Skeletal muscle satellite cell (primary cell): ENCODE measurements around the gene LRFN2.

ENCODE experiments used
- H3K27me3 ChIP-seq: 2 replicates; pipeline ENCODE4 v1.7.0; 2013; ENCODE audit warnings: low read length; ENCODE audit not compliant: control insufficient read depth, insufficient read depth
- H3K36me3 ChIP-seq: 2 replicates; pipeline ENCODE4 v1.7.0; 2013; ENCODE audit warnings: mild to moderate bottlenecking, control low read depth, low read length; ENCODE audit not compliant: insufficient read depth
- H3K4me1 ChIP-seq: 2 replicates; pipeline ENCODE4 v1.7.0; 2013; ENCODE audit warnings: low read length; ENCODE audit not compliant: control insufficient read depth, insufficient read depth
- H3K4me2 ChIP-seq: 2 replicates; pipeline ENCODE4 v1.7.0; 2013; ENCODE audit warnings: mild to moderate bottlenecking, low read length
- H3K4me3 ChIP-seq: 2 replicates; pipeline ENCODE4 v1.7.0; 2013; ENCODE audit warnings: low read length
- H3K9ac ChIP-seq: 2 replicates; pipeline ENCODE4 v1.7.0; 2013; ENCODE audit warnings: mild to moderate bottlenecking, low read depth, low read length, moderate library complexity
- H3K9me3 ChIP-seq: replicated peaks from 2 replicates; pipeline ENCODE4 v1.7.0; 2013; ENCODE audit warnings: mild to moderate bottlenecking, control low read depth, low read length

Gene LRFN2

GRCh38 chr6:40442591-40442990 is 144.6 kb downstream of the LRFN2 start:
- Histone ChIP-seq H3K36me3 (no peaks in the 10 kb centered on the region), H3K4me3 (no peak overlapping the region), H3K27me3 (no peaks in the 10 kb centered on the region), H3K9ac (no peak overlapping the region), H3K4me2 (no peak overlapping the region), H3K4me1 (no peaks in the 10 kb centered on the region), H3K9me3 (no peaks in the 10 kb centered on the region)

GRCh38 chr6:40441150-40441549 is 146.0 kb downstream of the LRFN2 start:
- Histone ChIP-seq H3K4me2 (no peak overlapping the region), H3K9me3 (no peaks in the 10 kb centered on the region), H3K9ac (no peak overlapping the region), H3K27me3 (no peaks in the 10 kb centered on the region), H3K36me3 (no peaks in the 10 kb centered on the region), H3K4me1 (no peaks in the 10 kb centered on the region), H3K4me3 (no peak overlapping the region)

GRCh38 chr6:40440053-40440452 is 147.1 kb downstream of the LRFN2 start:
- Histone ChIP-seq H3K9ac (no peak overlapping the region), H3K4me2 (no peak overlapping the region), H3K36me3 (no peaks in the 10 kb centered on the region), H3K4me1 (no peaks in the 10 kb centered on the region), H3K4me3 (no peak overlapping the region), H3K9me3 (no peaks in the 10 kb centered on the region), H3K27me3 (no peaks in the 10 kb centered on the region)

GRCh38 chr6:40439026-40439800 is 148.0 kb downstream of the LRFN2 start:
- H3K4me1 ChIP-seq, result no peaks in the 10 kb centered on the region
- no peaks in the 10 kb centered on the region for H3K9me3 ChIP-seq
- H3K36me3 ChIP-seq, result no peaks in the 10 kb centered on the region
- no peaks in the 10 kb centered on the region for H3K27me3 ChIP-seq
- no peak overlapping the region for H3K4me3 ChIP-seq
- H3K4me2 ChIP-seq, result no peak overlapping the region
- H3K9ac ChIP-seq, result no peak overlapping the region

- no peak overlapping the region for H3K4me3 ChIP-seq
- no peak overlapping the region for H3K4me2 ChIP-seq
- H3K9me3 ChIP-seq, result no peaks in the 10 kb centered on the region
- H3K9ac ChIP-seq, result no peak overlapping the region
- no peaks in the 10 kb centered on the region for H3K36me3 ChIP-seq
- no peaks in the 10 kb centered on the region for H3K4me1 ChIP-seq
- H3K27me3 ChIP-seq, result no peaks in the 10 kb centered on the region
Measured at GRCh38 chr6:40438246-40438887, 148.8 kb downstream of the LRFN2 start.

- Histone ChIP-seq H3K27me3 (no peaks in the 10 kb centered on the region), H3K4me3 (no peak overlapping the region), H3K4me2 (no peak overlapping the region), H3K9me3 (no peaks in the 10 kb centered on the region), H3K4me1 (no peaks in the 10 kb centered on the region), H3K9ac (no peak overlapping the region), H3K36me3 (no peaks in the 10 kb centered on the region)
Measured at GRCh38 chr6:40437631-40438030, 149.5 kb downstream of the LRFN2 start.

GRCh38 chr6:40436685-40437604 is 150.2 kb downstream of the LRFN2 start:
- Histone ChIP-seq H3K9me3 (no peaks in the 10 kb centered on the region), H3K4me2 (no peak overlapping the region), H3K27me3 (no peaks in the 10 kb centered on the region), H3K4me1 (no peaks in the 10 kb centered on the region), H3K9ac (no peak overlapping the region), H3K4me3 (no peak overlapping the region), H3K36me3 (no peaks in the 10 kb centered on the region)

- H3K4me2 ChIP-seq, result no peak overlapping the region
- no peaks in the 10 kb centered on the region for H3K36me3 ChIP-seq
- no peak overlapping the region for H3K4me3 ChIP-seq
- H3K9me3 ChIP-seq, result no peaks in the 10 kb centered on the region
- no peak overlapping the region for H3K9ac ChIP-seq
- no peaks in the 10 kb centered on the region for H3K4me1 ChIP-seq
- H3K27me3 ChIP-seq, result no peaks in the 10 kb centered on the region
Measured at GRCh38 chr6:40432982-40433381, 154.2 kb downstream of the LRFN2 start.

- H3K4me2 ChIP-seq, result no peak overlapping the region
- H3K9me3 ChIP-seq, result no peaks in the 10 kb centered on the region
- no peaks in the 10 kb centered on the region for H3K4me1 ChIP-seq
- H3K4me3 ChIP-seq, result no peak overlapping the region
- H3K27me3 ChIP-seq, result no peaks in the 10 kb centered on the region
- H3K36me3 ChIP-seq, result no peaks in the 10 kb centered on the region
- H3K9ac ChIP-seq, result no peak overlapping the region
Measured at GRCh38 chr6:40431706-40432105, 155.5 kb downstream of the LRFN2 start.

GRCh38 chr6:40427196-40427595 is 160.0 kb downstream of the LRFN2 start:
- Histone ChIP-seq H3K4me1 (no peaks in the 10 kb centered on the region), H3K4me2 (no peak overlapping the region), H3K9me3 (no peaks in the 10 kb centered on the region), H3K27me3 (no peaks in the 10 kb centered on the region), H3K9ac (no peak overlapping the region), H3K4me3 (no peak overlapping the region), H3K36me3 (no peaks in the 10 kb centered on the region)

GRCh38 chr6:40426346-40427066 is 160.7 kb downstream of the LRFN2 start:
- Histone ChIP-seq H3K4me3 (no peak overlapping the region), H3K27me3 (no peaks in the 10 kb centered on the region), H3K9me3 (no peaks in the 10 kb centered on the region), H3K9ac (no peak overlapping the region), H3K4me1 (no peaks in the 10 kb centered on the region), H3K36me3 (no peaks in the 10 kb centered on the region), H3K4me2 (no peak overlapping the region)
